ENCODE results near the gene ROR1. TPM values are rescaled to one million over a fixed set of nuclear protein-coding genes. Genes with fewer than 3 reads are reported as not detected.

ROR1 gene
- total and polyA plus RNA-seq, 9 of the 15 experiments (the other 6 are each of a cell fraction or from before 2014, with no cell fraction given), result 0.02 TPM; not detected in 8

DNA sequence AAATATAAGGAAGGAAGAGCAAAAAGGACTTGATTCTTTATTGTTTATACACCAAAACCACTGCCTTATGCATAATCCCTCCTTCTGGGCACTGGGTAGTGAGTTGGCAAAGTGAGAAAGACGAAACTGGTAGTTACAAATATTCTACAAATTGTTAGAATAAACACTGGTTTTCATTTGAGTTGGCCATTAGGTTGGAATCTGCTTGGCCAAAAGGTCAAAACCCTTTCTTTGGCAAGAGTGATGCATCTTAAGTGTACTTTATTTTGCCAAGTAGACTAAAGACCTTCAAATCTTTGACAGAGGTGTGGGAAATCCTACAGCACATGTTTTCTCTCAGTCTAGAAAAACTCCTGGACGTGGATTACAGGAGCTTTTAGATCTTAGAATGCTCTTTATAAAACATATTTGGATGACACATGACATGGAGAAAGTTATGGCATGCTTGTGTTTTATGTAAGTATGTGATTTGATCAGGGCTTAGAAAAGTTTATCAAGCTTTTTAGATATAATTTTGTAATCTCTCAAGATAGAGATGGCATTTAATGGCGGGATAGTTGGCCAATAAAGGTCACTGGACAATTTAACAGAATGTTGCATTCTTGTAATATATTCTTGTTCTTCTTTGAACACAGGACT, 120.9 kb downstream of the ROR1 start:
- ATAC-seq (no peak), FAIRE-seq (no peak), DNase-seq (ENCODE audit: extremely low read depth in 1 of 4, low spot score in 3 of 4) (no peak)
- ChIA-PET CTCF (ENCODE audit: low intra/inter-chr PET ratio) (no interaction called here), POLR2A (no interaction called here)
- H3K4me3 ChIP-seq, result no peak overlapping the region
- no peaks in the 10 kb centered on the region for H3K9me3 ChIP-seq (replicated peaks; ENCODE audit: control insufficient read depth, insufficient read depth, low read depth, low read length)
- no peaks in the 10 kb centered on the region for H3K36me3 ChIP-seq (ENCODE audit: control insufficient read depth, insufficient read depth, low read length)
- H3K9ac ChIP-seq (ENCODE audit: insufficient read depth in 1 of 2, low read depth in 2 of 2, low read length in 2 of 2), result no peak overlapping the region
- no peak overlapping the region for H3K4me2 ChIP-seq (ENCODE audit: insufficient read depth, low read length)
- intact Hi-C loops (cut with micrococcal nuclease) (no loop called here), in situ Hi-C loops (cut with MboI) (no loop called here)
- no peaks in the 10 kb centered on the region for H3K27me3 ChIP-seq (ENCODE audit: control insufficient read depth in 2 of 2, insufficient read depth in 2 of 2, low read length in 2 of 2)
- 0% methylated on average over 3 of the region's 3 CpGs for WGBS (ENCODE audit: insufficient coverage, low coverage, missing lambda C conversion rate)
- H3K79me2 ChIP-seq (ENCODE audit: control insufficient read depth, insufficient read depth, low read length), result no peaks in the 10 kb centered on the region
- no peak overlapping the region for H2AFZ ChIP-seq (ENCODE audit: low read depth, low read length)
- BruUV-seq (replicated peaks), result no TSS peak
- no peaks in the 10 kb centered on the region for H3K4me1 ChIP-seq (replicated peaks in 1 of 2; ENCODE audit: control insufficient read depth in 2 of 2, insufficient read depth in 2 of 2, low read length in 2 of 2)
- no peak overlapping the region for H3K27ac ChIP-seq (ENCODE audit: extremely low read depth, low read depth, low read length)
- H4K20me1 ChIP-seq (replicated peaks; ENCODE audit: control insufficient read depth, insufficient read depth, low read length), result no peaks in the 10 kb centered on the region
- no peaks in the 10 kb centered on the region for H3K9me1 ChIP-seq (ENCODE audit: control insufficient read depth, insufficient read depth, low read length)
- TF ChIP-seq C11orf30 (IDR thresholded peaks at IDR 0.05; ENCODE audit: low read depth) (no peak), ATF7 (IDR thresholded peaks at IDR 0.05) (no peak), CTBP1 (IDR thresholded peaks at IDR 0.05; ENCODE audit: borderline replicate concordance) (no peak), ZNF589 (CRISPR knock-in tag; IDR thresholded peaks at IDR 0.05; ENCODE audit: low read depth) (no peak)
- TF ChIP-seq, protein P1, sequence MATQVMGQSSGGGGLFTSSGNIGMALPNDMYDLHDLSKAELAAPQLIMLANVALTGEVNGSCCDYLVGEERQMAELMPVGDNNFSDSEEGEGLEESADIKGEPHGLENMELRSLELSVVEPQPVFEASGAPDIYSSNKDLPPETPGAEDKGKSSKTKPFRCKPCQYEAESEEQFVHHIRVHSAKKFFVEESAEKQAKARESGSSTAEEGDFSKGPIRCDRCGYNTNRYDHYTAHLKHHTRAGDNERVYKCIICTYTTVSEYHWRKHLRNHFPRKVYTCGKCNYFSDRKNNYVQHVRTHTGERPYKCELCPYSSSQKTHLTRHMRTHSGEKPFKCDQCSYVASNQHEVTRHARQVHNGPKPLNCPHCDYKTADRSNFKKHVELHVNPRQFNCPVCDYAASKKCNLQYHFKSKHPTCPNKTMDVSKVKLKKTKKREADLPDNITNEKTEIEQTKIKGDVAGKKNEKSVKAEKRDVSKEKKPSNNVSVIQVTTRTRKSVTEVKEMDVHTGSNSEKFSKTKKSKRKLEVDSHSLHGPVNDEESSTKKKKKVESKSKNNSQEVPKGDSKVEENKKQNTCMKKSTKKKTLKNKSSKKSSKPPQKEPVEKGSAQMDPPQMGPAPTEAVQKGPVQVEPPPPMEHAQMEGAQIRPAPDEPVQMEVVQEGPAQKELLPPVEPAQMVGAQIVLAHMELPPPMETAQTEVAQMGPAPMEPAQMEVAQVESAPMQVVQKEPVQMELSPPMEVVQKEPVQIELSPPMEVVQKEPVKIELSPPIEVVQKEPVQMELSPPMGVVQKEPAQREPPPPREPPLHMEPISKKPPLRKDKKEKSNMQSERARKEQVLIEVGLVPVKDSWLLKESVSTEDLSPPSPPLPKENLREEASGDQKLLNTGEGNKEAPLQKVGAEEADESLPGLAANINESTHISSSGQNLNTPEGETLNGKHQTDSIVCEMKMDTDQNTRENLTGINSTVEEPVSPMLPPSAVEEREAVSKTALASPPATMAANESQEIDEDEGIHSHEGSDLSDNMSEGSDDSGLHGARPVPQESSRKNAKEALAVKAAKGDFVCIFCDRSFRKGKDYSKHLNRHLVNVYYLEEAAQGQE (IDR thresholded peaks at IDR 0.05; ENCODE audit: borderline replicate concordance), result no peak
- TF ChIP-seq, protein P1 (CRISPR knock-in tag; IDR thresholded peaks at IDR 0.05; ENCODE audit: low read depth), result no peak
- TF ChIP-seq, protein P2, sequence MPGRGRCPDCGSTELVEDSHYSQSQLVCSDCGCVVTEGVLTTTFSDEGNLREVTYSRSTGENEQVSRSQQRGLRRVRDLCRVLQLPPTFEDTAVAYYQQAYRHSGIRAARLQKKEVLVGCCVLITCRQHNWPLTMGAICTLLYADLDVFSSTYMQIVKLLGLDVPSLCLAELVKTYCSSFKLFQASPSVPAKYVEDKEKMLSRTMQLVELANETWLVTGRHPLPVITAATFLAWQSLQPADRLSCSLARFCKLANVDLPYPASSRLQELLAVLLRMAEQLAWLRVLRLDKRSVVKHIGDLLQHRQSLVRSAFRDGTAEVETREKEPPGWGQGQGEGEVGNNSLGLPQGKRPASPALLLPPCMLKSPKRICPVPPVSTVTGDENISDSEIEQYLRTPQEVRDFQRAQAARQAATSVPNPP (IDR thresholded peaks at IDR 0.05; ENCODE audit: borderline replicate concordance, insufficient read depth, insufficient read length), result no peak
- TF ChIP-seq, protein P3, sequence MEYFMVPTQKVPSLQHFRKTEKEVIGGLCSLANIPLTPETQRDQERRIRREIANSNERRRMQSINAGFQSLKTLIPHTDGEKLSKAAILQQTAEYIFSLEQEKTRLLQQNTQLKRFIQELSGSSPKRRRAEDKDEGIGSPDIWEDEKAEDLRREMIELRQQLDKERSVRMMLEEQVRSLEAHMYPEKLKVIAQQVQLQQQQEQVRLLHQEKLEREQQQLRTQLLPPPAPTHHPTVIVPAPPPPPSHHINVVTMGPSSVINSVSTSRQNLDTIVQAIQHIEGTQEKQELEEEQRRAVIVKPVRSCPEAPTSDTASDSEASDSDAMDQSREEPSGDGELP (CRISPR knock-in tag; IDR thresholded peaks at IDR 0.05; ENCODE audit: borderline replicate concordance), result no peak
- TF ChIP-seq, protein P4, sequence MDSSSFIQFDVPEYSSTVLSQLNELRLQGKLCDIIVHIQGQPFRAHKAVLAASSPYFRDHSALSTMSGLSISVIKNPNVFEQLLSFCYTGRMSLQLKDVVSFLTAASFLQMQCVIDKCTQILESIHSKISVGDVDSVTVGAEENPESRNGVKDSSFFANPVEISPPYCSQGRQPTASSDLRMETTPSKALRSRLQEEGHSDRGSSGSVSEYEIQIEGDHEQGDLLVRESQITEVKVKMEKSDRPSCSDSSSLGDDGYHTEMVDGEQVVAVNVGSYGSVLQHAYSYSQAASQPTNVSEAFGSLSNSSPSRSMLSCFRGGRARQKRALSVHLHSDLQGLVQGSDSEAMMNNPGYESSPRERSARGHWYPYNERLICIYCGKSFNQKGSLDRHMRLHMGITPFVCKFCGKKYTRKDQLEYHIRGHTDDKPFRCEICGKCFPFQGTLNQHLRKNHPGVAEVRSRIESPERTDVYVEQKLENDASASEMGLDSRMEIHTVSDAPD (CRISPR knock-in tag; IDR thresholded peaks at IDR 0.05), result no peak
